Psoas muscle (tissue), 8 donors: Measurements from ENCODE around the gene GRB10. TPM values are rescaled to one million over a fixed set of nuclear protein-coding genes. Genes with fewer than 3 reads are reported as not detected.

Source experiments
- ATAC-seq, 4 donors: fragments of 200-7000 bp; cut with Tn5 transposase; one replicate each; pipeline ENCODE4 v1.9.1; 2020; ENCODE audit warnings: moderate library complexity in 3 of 4, mild to moderate bottlenecking in 2 of 4
- DNase-seq, 2 donors: peaks; one replicate each; pipeline ENCODE4 v3.0.0-alpha.2; 2020
- H3K27ac ChIP-seq: fragments of 200-600 bp; one replicate; pipeline ENCODE4 v1.8.0; 2022
- H3K27me3 ChIP-seq, 3 donors: fragments of 200-600 bp in 1 of 3; one replicate each; pipeline versions ENCODE4 v1.6.1 to v1.8.0; 2013 to 2022; ENCODE audit warnings: low read length in 2 of 3, mild to moderate bottlenecking in 2 of 3, moderate library complexity in 1 of 3; ENCODE audit not compliant: insufficient read depth in 3 of 3
- H3K36me3 ChIP-seq, 2 donors: fragments of 200-600 bp in 1 of 2; one replicate each; pipeline versions ENCODE4 v1.6.1 to v1.8.0; 2013 to 2022; ENCODE audit warnings: low read depth in 1 of 2, mild to moderate bottlenecking in 1 of 2, moderate library complexity in 1 of 2; ENCODE audit not compliant: insufficient read depth in 1 of 2
- H3K4me1 ChIP-seq: fragments of 200-600 bp; one replicate; pipeline ENCODE4 v1.8.0; 2022
- H3K4me3 ChIP-seq: fragments of 200-600 bp; one replicate; pipeline ENCODE4 v1.8.0; 2022; ENCODE audit warnings: mild to moderate bottlenecking
- H3K9me3 ChIP-seq: fragments of 200-600 bp; one replicate; pipeline ENCODE4 v1.8.0; 2022
- WGBS, 3 donors: extraction: QIAGEN DNeasy Blood & Tissue Kit; methylation state at CpG; one replicate each; pipeline versions ENCODE4 v1.1.6 to v1.1.7; 2013; 5-methylcytosine and 5-hydroxymethylcytosine counted together
- intact Hi-C, 2 donors: fragments of 100-400 bp; cut with DNase I; formaldehyde crosslinking; loops; one replicate each; pipeline versions ENCODE4 v1.11.0 to v1.14.2; 2022
- polyA plus RNA-seq, 3 donors: library from polyadenylated mRNA; stranded (reverse); fragments of 200-250 nt; gene quantifications; one replicate each; pipeline ENCODE4 v1.2.3, GENCODE V29; 2013
- total RNA-seq, 4 donors: library from RNA; stranded (reverse); fragmentation: NEBNext Ultra II Directional in 2 of 4; extraction: Animal tissue kit (Norgen Biotek cat#: 25700) in 2 of 4; gene quantifications; one replicate each; pipeline versions ENCODE4 v1.2.1 to v1.2.4, GENCODE V29; 2021 to 2023
- TF ChIP-seq, protein P1 (sequence below): fragments of 200-600 bp; IDR thresholded peaks from one replicate; pipeline ENCODE4 v1.8.0; 2022; ENCODE audit warnings: antibody characterized with exemption
- donor health status: healthy with polysubstance abuse.
- donor health status: DM: no; HTN: no; CAD: no; lungs with moderate emphysema.
- donor health status: Bipolar disorder and iron deficiency.
- donor health status: healthy.
- donor health status: DM: yes; HTN: yes; CAD: no.
- donor health status: DM: no; HTN: no; CAD: no.
- donor health status: DM: no; HTN: no; CAD: no.
- donor health status: DM: yes; HTN: yes; CAD: no.

GRB10 gene
- total and polyA plus RNA-seq, 7 donors = 25.8 to 72.7 (median 53.0) TPM

DNA sequence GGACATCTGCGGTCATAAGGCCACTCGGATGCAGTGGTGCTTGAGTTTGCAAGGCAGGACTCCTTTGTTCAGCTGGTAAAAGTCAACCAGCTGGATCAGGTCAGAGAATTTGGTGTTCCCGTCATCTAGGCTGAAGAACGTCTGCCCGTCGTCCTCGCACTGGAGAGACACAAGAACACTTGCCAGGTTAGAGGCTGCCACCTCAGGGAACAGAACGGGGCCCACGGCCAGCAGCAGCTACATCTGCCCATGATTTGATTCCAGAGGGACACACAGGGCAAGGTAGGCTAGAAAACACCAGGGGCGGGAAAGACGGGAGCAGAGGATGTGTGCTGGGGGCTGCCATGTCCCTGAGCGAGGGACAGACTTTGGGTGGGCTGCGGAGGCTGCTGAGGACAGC, 189.8 kb downstream of the GRB10 start:
- Histone ChIP-seq H3K27ac (peak overlapping the region; percentile 50), H3K4me1 (peaks cover 17% of the 10 kb centered on the region), H3K9me3 (no peaks in the 10 kb centered on the region), H3K27me3 (no peaks in the 10 kb centered on the region), H3K4me3 (no peak overlapping the region), H3K36me3 (peaks cover 4 to 41% of the 10 kb centered on the region in 2 donors)
- intact Hi-C loops = loop anchor here (2.0 to 5.0 kb wide), 3 partner anchors 86 to 126 kb away; no protein-coding TSS in a partner anchor
- ATAC-seq (peak in 3 of 4 donors; percentile 25 to 72 (median 64)), DNase-seq (no peak)
- 58 to 86% (median 61%) methylated on average over 13 of the region's 13 CpGs for WGBS, 3 donors
- TF ChIP-seq, protein P1, sequence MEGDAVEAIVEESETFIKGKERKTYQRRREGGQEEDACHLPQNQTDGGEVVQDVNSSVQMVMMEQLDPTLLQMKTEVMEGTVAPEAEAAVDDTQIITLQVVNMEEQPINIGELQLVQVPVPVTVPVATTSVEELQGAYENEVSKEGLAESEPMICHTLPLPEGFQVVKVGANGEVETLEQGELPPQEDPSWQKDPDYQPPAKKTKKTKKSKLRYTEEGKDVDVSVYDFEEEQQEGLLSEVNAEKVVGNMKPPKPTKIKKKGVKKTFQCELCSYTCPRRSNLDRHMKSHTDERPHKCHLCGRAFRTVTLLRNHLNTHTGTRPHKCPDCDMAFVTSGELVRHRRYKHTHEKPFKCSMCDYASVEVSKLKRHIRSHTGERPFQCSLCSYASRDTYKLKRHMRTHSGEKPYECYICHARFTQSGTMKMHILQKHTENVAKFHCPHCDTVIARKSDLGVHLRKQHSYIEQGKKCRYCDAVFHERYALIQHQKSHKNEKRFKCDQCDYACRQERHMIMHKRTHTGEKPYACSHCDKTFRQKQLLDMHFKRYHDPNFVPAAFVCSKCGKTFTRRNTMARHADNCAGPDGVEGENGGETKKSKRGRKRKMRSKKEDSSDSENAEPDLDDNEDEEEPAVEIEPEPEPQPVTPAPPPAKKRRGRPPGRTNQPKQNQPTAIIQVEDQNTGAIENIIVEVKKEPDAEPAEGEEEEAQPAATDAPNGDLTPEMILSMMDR = no peak

DNA sequence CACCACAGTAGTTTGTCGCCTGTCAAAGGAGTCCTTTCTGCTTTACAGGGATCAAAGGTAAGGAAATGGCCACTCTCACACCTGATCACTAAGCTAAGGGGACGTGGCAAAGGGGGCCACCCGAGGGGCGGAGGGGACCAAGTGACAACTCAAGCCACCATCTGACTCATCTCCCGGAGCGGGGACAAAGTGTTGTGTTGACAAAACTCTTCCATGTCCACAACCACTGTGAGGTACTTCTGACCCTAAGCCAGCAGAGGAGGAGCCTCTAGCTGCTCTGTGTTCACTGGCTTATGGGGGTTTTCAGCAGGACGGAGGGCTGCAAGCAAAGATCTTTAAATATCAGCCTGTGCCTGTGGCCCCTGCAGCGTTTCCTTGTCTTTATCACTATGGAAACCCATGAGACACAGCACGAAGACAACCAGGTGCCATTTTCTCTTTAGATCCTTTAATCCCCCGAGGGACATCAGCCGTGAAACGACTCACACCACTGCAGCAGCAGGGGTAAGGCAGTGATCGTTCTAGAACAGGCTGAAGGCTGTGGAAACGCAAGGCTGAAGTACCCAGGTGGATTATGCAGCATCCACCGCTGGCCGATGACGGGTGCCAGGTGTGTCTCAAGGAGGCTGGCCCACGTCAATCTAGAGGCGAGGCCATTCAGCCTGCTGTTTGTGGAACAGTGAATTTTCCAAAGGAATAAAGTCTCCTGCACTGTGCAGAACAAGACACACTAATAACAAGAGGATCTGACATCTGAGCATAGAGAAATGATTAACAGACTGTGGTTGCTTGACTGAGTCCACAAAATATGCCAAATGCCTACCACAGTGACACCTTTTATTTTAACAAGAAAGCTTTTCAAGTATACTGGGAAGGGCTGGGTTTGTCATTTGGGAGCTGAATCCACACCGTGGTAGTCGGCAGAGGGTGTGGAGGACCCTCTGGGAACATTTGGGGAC, 190.9 kb downstream of the GRB10 start:
- intact Hi-C loops = loop anchor here (2.0 to 5.0 kb wide), 3 partner anchors 84 to 125 kb away; no protein-coding TSS in a partner anchor
- ATAC-seq = no peak
- DNase-seq = no peak
- peaks cover 4 to 29% of the 10 kb centered on the region in 2 donors for H3K36me3 ChIP-seq
- TF ChIP-seq, protein P1 = no peak
- no peaks in the 10 kb centered on the region for H3K27me3 ChIP-seq
- no peak overlapping the region for H3K27ac ChIP-seq
- H3K9me3 ChIP-seq = no peaks in the 10 kb centered on the region
- no peak overlapping the region for H3K4me3 ChIP-seq
- 71 to 76% (median 74%) methylated on average over 21 of the region's 21 CpGs for WGBS, 3 donors
- peaks cover 17% of the 10 kb centered on the region for H3K4me1 ChIP-seq

DNA sequence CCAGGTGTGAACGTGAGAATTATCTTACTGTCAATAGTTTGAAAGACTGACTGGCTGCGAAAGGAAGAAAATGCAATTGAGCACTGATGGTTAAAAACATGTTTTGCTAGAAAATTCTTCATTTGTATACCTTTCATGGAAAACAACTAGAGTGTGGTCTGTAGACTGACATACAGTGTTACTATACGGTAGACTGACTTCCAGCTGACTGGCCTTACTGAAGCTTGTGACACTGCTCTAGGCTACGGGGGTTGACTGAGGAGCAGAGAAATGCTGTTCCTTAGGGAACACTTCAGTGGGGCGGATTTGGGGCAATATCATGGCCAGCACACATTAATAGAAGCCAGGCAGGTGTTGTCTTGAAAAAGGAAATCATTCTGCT, 191.6 kb downstream of the GRB10 start:
- 92 to 98% (median 93%) methylated on average over 5 of the region's 5 CpGs for WGBS, 3 donors
- ATAC-seq (no peak), DNase-seq (no peak)
- Histone ChIP-seq H3K4me3 (no peak overlapping the region), H3K36me3 (peaks cover 4 to 25% of the 10 kb centered on the region in 2 donors), H3K27ac (no peak overlapping the region), H3K27me3 (no peaks in the 10 kb centered on the region), H3K9me3 (no peaks in the 10 kb centered on the region), H3K4me1 (peaks cover 17% of the 10 kb centered on the region)
- TF ChIP-seq, protein P1 = no peak
- intact Hi-C loops = loop anchor here (5.0 kb wide), 2 partner anchors 84 to 119 kb away; no protein-coding TSS in a partner anchor

DNA sequence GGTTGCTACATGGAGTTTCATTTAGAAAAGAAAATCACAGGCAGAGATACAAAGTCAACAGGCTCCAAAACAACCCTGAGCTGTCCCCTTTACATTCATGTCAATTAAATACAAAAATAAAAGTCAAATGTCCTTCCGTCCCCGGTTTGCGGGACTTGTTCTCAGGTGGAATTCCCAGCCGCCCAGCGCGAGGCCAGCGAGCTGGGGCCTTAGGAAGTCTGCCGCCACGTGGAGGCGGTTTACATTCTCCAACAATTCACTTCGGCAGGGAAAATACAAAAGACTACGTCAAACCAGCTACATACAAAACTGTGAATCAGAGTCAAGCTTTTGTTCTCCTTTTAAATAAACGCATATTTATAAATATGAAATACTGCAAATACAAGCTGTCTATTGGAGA, 192.2 kb downstream of the GRB10 start:
- DNase-seq (no peak), ATAC-seq (no peak)
- intact Hi-C loops = loop anchor here (5.0 kb wide), 2 partner anchors 83 to 118 kb away; no protein-coding TSS in a partner anchor
- Histone ChIP-seq H3K4me3 (no peak overlapping the region), H3K9me3 (no peaks in the 10 kb centered on the region), H3K4me1 (peaks cover 17% of the 10 kb centered on the region), H3K27ac (no peak overlapping the region), H3K36me3 (peaks cover 4 to 21% of the 10 kb centered on the region in 2 donors), H3K27me3 (no peaks in the 10 kb centered on the region)
- WGBS, 3 donors = 93 to 96% (median 93%) methylated on average over 13 of the region's 13 CpGs
- TF ChIP-seq, protein P1 = no peak
